NT2/D1 (cell line): ENCODE results near the gene RYK.

ENCODE experiments used
- SUZ12 ChIP-seq: IDR thresholded peaks from 2 replicates; pipeline ENCODE4 v1.6.1; 2011; ENCODE audit not compliant: insufficient read length, insufficient read depth; ENCODE audit errors: extremely low read depth
- YY1 ChIP-seq: IDR thresholded peaks from 2 replicates; pipeline ENCODE4 v1.6.1; 2011; ENCODE audit not compliant: insufficient read length, insufficient read depth
- ZNF274 ChIP-seq: IDR thresholded peaks from 2 replicates; pipeline ENCODE4 v1.6.1; 2011; ENCODE audit warnings: mild to moderate bottlenecking, low read depth, low read length

DNA sequence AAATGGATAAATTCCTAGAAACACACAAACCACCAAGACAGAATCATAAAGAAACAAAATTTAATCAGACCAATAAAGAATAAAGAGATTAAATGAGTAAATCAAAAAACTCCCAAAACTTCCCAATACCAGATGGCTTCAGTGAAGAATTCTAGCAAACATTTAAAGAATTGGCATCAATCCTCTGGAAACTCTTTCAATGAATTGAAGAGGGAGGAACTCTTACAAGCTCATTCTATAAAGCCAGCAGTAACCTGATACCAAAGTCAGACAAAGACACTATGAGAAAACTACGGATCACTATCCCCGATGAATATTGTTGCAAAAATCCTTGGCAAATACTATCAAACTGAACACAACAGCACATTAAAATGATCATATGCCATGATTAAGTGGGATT, 139.0 kb downstream of the RYK start:
- TF ChIP-seq YY1 (no peak), SUZ12 (no peak), ZNF274 (no peak)
